ENCODE measurements around the gene ARID1B.

DNA sequence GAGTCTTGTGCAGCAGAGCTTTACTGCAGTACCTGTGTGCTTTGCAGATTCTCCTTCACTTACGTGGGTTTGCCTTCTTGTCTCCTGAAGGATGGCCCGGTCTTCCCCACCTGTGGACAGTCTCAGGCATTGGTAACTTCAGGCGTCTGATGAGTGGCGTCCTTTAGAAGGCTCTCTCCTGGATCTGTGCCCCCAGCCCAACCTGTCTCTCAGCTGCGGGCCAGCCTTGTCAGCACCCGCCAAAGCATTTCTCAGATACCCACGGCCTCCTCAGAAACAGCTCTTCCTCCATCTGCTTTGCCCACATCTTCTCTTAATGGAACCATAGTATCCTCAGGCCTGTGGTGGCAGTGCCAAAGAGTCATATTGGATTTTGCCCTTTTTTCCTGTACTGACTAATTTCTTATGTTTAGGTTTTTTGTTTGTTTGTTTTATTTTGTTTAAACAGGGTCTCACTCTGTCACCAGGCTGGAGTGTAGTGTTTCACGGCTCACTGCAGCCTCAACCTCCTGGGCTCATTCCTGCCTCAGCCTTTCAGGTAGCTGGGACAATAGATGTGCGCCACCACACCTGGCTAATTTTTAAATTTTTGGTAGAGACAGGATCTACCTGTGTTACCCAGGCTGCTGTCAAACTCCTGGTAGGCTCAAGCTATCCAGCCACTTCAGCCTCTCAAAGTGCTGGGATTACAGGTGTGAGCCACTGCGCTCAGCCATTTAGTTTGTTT lies 96.6 kb downstream of the ARID1B start:
- TF ChIP-seq, protein P1, sequence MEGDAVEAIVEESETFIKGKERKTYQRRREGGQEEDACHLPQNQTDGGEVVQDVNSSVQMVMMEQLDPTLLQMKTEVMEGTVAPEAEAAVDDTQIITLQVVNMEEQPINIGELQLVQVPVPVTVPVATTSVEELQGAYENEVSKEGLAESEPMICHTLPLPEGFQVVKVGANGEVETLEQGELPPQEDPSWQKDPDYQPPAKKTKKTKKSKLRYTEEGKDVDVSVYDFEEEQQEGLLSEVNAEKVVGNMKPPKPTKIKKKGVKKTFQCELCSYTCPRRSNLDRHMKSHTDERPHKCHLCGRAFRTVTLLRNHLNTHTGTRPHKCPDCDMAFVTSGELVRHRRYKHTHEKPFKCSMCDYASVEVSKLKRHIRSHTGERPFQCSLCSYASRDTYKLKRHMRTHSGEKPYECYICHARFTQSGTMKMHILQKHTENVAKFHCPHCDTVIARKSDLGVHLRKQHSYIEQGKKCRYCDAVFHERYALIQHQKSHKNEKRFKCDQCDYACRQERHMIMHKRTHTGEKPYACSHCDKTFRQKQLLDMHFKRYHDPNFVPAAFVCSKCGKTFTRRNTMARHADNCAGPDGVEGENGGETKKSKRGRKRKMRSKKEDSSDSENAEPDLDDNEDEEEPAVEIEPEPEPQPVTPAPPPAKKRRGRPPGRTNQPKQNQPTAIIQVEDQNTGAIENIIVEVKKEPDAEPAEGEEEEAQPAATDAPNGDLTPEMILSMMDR (IDR thresholded peaks at IDR 0.05), result no peak
- no peak for TF ChIP-seq EZH2 (IDR thresholded peaks at IDR 0.05)
- TF ChIP-seq EZH2phosphoT487 (IDR thresholded peaks at IDR 0.05), result no peak

Data from neural progenitor cell (in vitro differentiated cells).